Measurements from ENCODE around the gene LIMS1. TPM values are rescaled to one million over a fixed set of nuclear protein-coding genes. Genes with fewer than 3 reads are reported as not detected.

Gene LIMS1
- total RNA-seq, 6 donors from 2014 or later, result 51.3 to 148 (median 87.7) TPM

Small RNAs within 50 kb of the gene (small RNA-seq; reads per million reads assigned to genes)
- 0 reads per million in 4 donors for gene AC010095.1

Other genes starting within 250 kb of the LIMS1 start
- 1 to 10 TPM in 5 of 6 donors, under 1 TPM in 1; 0.49 to 7.7 (median 4.8) TPM for gene SULT1C2, start 245.6 kb upstream of the LIMS1 start, total RNA-seq
- gene SULT1C4, start 156.5 kb upstream of the LIMS1 start, total RNA-seq, result 10 to 100 TPM in 2 of 6 donors, 1 to 10 TPM in 4; 4.3 to 15.4 (median 9.0) TPM
- 10 to 100 TPM; 30.7 to 96.4 (median 37.8) TPM for gene GCC2, start 85.3 kb upstream of the LIMS1 start, total RNA-seq
- 10 to 100 TPM; 46.1 to 97.6 (median 59.4) TPM for gene RANBP2, start 185.0 kb downstream of the LIMS1 start, total RNA-seq